T47D (cell line): ENCODE measurements around the gene SEC14L5.

Source experiments
- DNase-seq, 2 experiments: peaks; one replicate each; pipeline versions ENCODE4 v3.0.0 to v3.0.0-alpha.2; 2011 to 2012; ENCODE audit warnings: low read depth in 1 of 2, low spot score in 1 of 2
- JUND ChIP-seq: IDR thresholded peaks from 2 replicates; pipeline ENCODE4 v1.6.1; 2012; ENCODE audit warnings: low read depth
- in situ Hi-C: cut with HindIII; loops from 2 replicates; pipeline ENCODE4 v1.10.0; 2016; ENCODE audit warnings: low sequenced_read_pairs, low pct_unique_long_range_greater_than_20kb

SEC14L5 gene

DNA sequence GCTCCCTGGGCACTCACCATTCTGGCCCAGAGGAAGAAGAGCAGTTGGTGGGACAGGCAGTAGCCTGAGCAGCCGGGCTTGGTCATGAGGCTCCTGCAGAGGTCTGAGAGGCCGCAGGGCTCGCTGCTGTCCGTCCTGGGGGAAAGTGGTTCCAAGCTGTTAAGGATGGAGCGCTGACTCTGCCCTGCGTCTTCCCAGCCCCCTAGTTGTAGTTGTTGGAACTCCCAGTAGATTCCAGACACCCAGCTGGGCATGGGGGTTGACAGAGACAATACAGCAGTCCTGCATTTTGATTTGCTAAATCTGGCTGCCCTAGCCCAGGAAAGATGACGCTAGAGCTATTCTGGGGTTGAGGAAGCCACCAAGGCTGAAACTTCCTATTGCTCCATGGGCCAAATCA lies 100.3 kb downstream of the SEC14L5 start:
- no peak for DNase-seq
- in situ Hi-C loops = no loop called here
- TF ChIP-seq JUND = no peak

DNA sequence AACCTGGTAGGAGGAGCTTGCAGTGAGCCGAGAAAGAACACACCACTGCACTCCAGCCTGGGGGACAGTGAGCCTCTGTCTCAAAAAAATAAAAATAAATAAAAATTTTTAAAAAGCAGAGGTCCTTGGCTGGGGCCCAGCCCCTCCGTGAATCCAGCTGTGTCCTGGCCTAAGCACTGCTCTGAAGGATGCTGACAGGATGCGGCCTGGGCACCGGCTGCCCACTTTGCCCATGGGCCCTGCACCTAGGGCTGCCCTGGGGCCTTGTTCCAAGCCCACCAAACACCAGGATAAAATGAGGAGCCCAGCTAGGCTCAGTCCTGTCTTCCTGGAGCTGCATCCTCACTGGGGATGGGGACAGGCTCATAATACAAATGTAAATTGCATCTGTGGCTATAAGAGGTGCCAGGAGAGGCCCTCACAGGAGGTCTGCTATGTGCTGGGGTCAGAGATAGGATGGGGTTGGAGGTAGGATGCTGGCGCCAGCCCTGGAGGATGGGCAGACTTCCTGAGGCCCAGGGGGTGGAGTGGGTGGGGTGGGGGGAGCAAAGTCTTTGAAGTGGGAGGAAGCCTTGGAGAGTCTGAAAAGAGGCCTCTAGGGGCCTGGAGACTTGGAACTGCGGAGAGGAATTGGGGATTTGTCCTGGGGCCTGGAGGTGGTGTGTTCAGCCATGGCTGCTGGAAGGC lies 101.4 kb downstream of the SEC14L5 start:
- no peak for DNase-seq
- in situ Hi-C loops = no loop called here
- TF ChIP-seq JUND = no peak

GRCh38 chr16:5060073-5060641 lies 102.0 kb downstream of the SEC14L5 start:
- no peak for DNase-seq
- no peak for TF ChIP-seq JUND
- in situ Hi-C loops = no loop called here

GRCh38 chr16:5062051-5062450 lies 103.9 kb downstream of the SEC14L5 start:
- no peak for DNase-seq
- in situ Hi-C loops = no loop called here
- no peak for TF ChIP-seq JUND

- no peak for TF ChIP-seq JUND
- in situ Hi-C loops = no loop called here
- DNase-seq = peak in 1 of 2 experiments; percentile 46
Observed at GRCh38 chr16:5062790-5063765, 104.9 kb downstream of the SEC14L5 start.

GRCh38 chr16:5064915-5065314 lies 106.8 kb downstream of the SEC14L5 start:
- TF ChIP-seq JUND = no peak
- in situ Hi-C loops = no loop called here
- DNase-seq = peak in 1 of 2 experiments; percentile 42

DNA sequence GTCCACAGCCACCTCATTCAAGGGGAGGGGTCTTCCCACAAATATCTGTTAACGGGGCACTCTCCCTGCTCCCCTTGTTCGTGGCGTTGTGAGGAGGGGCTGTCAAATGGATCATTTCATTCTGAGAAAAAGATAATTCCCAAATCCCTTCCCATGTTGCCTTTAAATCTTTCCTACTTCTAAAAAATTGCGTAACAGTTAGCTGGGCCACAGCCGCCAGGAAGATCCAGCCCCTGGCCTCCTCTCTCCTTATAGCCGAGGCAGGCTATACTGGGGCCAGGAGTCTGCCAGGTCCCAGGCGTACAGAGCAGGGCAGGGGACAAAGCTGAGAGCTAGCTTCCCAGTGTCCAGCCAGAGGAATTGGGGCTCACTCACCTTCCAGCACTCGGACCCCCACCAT lies 107.2 kb downstream of the SEC14L5 start:
- DNase-seq = no peak
- in situ Hi-C loops = no loop called here
- TF ChIP-seq JUND = no peak

DNA sequence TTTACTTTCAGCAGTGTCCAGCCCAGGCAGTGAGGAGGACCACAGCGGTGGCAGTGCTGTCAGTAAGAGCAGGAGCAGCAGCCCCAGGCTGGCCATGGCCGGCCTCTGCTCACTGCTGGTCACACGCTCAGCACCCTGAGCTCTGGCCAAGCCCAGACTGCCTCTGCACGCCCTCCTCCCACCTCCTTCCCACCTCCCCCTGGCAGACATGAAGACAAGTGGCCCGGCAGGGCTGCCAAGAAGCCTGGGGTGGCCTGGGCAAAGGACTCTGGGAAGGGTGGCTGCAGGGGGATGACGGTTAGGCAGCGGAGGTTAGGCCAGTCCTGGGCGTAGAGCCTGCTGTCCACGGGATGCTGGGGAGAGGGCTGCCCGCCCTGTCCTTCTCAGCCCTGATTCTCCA lies 107.7 kb downstream of the SEC14L5 start, which contains the start of gene C16orf89:
TSS of gene C16orf89 (minus strand) at position 144 of the 400 bp plus-strand sequence. CDS start at position 96, 48 bp downstream.
- DNase-seq = no peak
- no peak for TF ChIP-seq JUND
- in situ Hi-C loops = no loop called here

DNA sequence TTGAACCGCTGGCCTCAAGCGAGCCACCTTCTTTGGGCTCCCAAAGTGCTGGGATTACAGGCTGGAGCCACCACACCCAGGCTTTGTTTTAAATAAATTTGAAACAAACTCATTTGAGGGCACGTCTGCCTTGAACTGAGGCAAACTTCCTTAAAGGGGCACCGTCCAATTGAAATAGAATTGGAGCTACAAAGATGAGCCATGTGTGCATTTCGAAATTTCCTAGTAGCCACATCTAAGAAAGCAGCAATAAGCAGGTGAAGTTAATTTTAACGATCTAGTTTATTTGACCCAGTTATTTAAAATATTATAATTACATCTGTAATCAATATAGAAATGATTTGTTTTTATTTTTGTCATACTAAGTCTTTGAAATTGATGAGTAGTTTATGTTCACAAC lies 108.4 kb downstream of the SEC14L5 start:
- in situ Hi-C loops = no loop called here
- no peak for DNase-seq
- no peak for TF ChIP-seq JUND
